Caco-2 (cell line): ENCODE measurements around the gene ITFG2. TPM values are rescaled to one million over a fixed set of nuclear protein-coding genes. Genes with fewer than 3 reads are reported as not detected.

Experiments used
- BruUV-seq: library from RNA; stranded (reverse); fragments of 400-500 nt; replicated peaks from 2 replicates; lab custom pipeline; 2021; lab: Mats Ljungman, UMichigan
- CTCF ChIA-PET: fragments of 300-600 bp; sonication (Branson Sonifier 250); formaldehyde crosslinking; loops from one replicate; lab custom pipeline; 2022; ENCODE audit warnings: antibody characterized with exemption; lab: Charles Lee
- POLR2A ChIA-PET: fragments of 300-600 bp; sonication (Branson Sonifier 250); formaldehyde crosslinking; loops from one replicate; lab custom pipeline; 2022; ENCODE audit warnings: antibody characterized with exemption; lab: Charles Lee
- DNase-seq, 2 experiments: peaks; one replicate each; pipeline versions ENCODE4 v3.0.0 to v3.0.0-alpha.2; 2020 to 2022
- H3K27me3 ChIP-seq: replicated peaks from 2 replicates; pipeline ENCODE4 v1.6.0; 2011; ENCODE audit warnings: low read length; ENCODE audit not compliant: control insufficient read depth, insufficient read depth
- H3K36me3 ChIP-seq: 2 replicates; pipeline ENCODE4 v1.5.1; 2011; ENCODE audit warnings: low read length; ENCODE audit not compliant: control insufficient read depth, insufficient read depth
- H3K4me1 ChIP-seq: fragments of 250-450 bp; sonication (Bioruptor Pico); 2 replicates; pipeline ENCODE4 v1.5.1; 2020; ENCODE audit warnings: mild to moderate bottlenecking
- H3K4me3 ChIP-seq: 2 replicates; pipeline ENCODE4 v1.5.1; 2011; ENCODE audit warnings: low read depth, mild to moderate bottlenecking, control low read depth, low read length
- H3K9me3 ChIP-seq: fragments of 250-450 bp; sonication (Bioruptor Pico); 2 replicates; pipeline ENCODE4 v1.5.1; 2020; ENCODE audit warnings: mild to moderate bottlenecking, moderate library complexity
- H3K27ac Mint-ChIP-seq: one replicate; pipeline ENCODE4 v1.8.0; 2022; ENCODE audit warnings: mixed read lengths; ENCODE audit not compliant: unreplicated experiment
- H3K27me3 Mint-ChIP-seq: one replicate; pipeline ENCODE4 v1.8.0; 2022; ENCODE audit warnings: mixed read lengths; ENCODE audit not compliant: insufficient read depth, unreplicated experiment
- H3K36me3 Mint-ChIP-seq: one replicate; pipeline ENCODE4 v1.8.0; 2022; ENCODE audit warnings: mild to moderate bottlenecking, mixed read lengths; ENCODE audit not compliant: insufficient read depth, unreplicated experiment
- H3K4me1 Mint-ChIP-seq: one replicate; pipeline ENCODE4 v1.8.0; 2022; ENCODE audit warnings: low read depth, mixed read lengths; ENCODE audit not compliant: unreplicated experiment
- H3K4me3 Mint-ChIP-seq: one replicate; pipeline ENCODE4 v1.8.0; 2022; ENCODE audit warnings: mild to moderate bottlenecking, moderate library complexity, mixed read lengths; ENCODE audit not compliant: unreplicated experiment
- H3K9me3 Mint-ChIP-seq: one replicate; pipeline ENCODE4 v1.8.0; 2022; ENCODE audit warnings: mixed read lengths; ENCODE audit not compliant: unreplicated experiment
- intact Hi-C: fragments of 100-400 bp; cut with micrococcal nuclease; formaldehyde crosslinking; loops from one replicate; pipeline ENCODE4 v1.10.0; 2022; ENCODE audit not compliant: unreplicated experiment
- total RNA-seq: library from RNA; stranded (reverse); gene quantifications from 2 replicates; pipeline ENCODE4 v1.2.3, GENCODE V29; 2022
- TF ChIP-seq, protein P1 (sequence below), 2 experiments: fragments of 200-600 bp in 1 of 2; IDR thresholded peaks; 1 replicate in 1 of 2; 2 replicates in 1 of 2; pipeline versions ENCODE4 v1.5.1 to v1.8.0; 2011 to 2022; ENCODE audit warnings: antibody characterized with exemption in 1 of 2, control low read depth in 1 of 2, inconsistent platforms in 1 of 2, low read depth in 1 of 2, low read length in 1 of 2, mild to moderate bottlenecking in 1 of 2, moderate library complexity in 1 of 2; ENCODE audit not compliant: insufficient read depth in 1 of 2, severe bottlenecking in 1 of 2, unreplicated experiment in 1 of 2

The ITFG2 gene
- total RNA-seq, 1 experiment from 2014 or later, result 52.6 TPM

GRCh38 chr12:2804393-2805142, 7.9 kb upstream of the ITFG2 start:
- no peaks in the 10 kb centered on the region for H3K9me3 Mint-ChIP-seq
- peaks cover 79% of the 10 kb centered on the region for H3K36me3 Mint-ChIP-seq
- no peak overlapping the region for H3K4me3 Mint-ChIP-seq
- TF ChIP-seq, protein P1, sequence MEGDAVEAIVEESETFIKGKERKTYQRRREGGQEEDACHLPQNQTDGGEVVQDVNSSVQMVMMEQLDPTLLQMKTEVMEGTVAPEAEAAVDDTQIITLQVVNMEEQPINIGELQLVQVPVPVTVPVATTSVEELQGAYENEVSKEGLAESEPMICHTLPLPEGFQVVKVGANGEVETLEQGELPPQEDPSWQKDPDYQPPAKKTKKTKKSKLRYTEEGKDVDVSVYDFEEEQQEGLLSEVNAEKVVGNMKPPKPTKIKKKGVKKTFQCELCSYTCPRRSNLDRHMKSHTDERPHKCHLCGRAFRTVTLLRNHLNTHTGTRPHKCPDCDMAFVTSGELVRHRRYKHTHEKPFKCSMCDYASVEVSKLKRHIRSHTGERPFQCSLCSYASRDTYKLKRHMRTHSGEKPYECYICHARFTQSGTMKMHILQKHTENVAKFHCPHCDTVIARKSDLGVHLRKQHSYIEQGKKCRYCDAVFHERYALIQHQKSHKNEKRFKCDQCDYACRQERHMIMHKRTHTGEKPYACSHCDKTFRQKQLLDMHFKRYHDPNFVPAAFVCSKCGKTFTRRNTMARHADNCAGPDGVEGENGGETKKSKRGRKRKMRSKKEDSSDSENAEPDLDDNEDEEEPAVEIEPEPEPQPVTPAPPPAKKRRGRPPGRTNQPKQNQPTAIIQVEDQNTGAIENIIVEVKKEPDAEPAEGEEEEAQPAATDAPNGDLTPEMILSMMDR (IDR thresholded peaks at IDR 0.05; ENCODE audit: insufficient read depth in 1 of 2, low read depth in 1 of 2, low read length in 1 of 2, severe bottlenecking in 1 of 2, unreplicated experiment in 1 of 2), result no peak
- H3K27ac Mint-ChIP-seq, result no peak overlapping the region
- Histone ChIP-seq H3K27me3 (no peaks in the 10 kb centered on the region), H3K36me3 (0 out of 2 replicates have a peak, but pooled peaks cover 1% of the 10 kb centered on the region), H3K4me1 (no peaks in the 10 kb centered on the region), H3K4me3 (no peak overlapping the region), H3K9me3 (no peaks in the 10 kb centered on the region)
- no peaks in the 10 kb centered on the region for H3K4me1 Mint-ChIP-seq
- intact Hi-C loops, result loop anchor here (5.0 kb wide), 1 partner anchor 1967 kb away; no protein-coding TSS in a partner anchor
- no peaks in the 10 kb centered on the region for H3K27me3 Mint-ChIP-seq
- no peak for DNase-seq
- POLR2A ChIA-PET, result no interaction called here
- CTCF ChIA-PET, result no interaction called here
- no TSS peak for BruUV-seq

GRCh38 chr12:2805143-2805520, 7.3 kb upstream of the ITFG2 start:
- H3K4me3 ChIP-seq, result no peak overlapping the region
- CTCF ChIA-PET, result no interaction called here
- intact Hi-C loops, result no loop called here
- H3K4me1 Mint-ChIP-seq, result no peaks in the 10 kb centered on the region
- no peak overlapping the region for H3K4me3 Mint-ChIP-seq
- H3K9me3 ChIP-seq, result no peaks in the 10 kb centered on the region
- BruUV-seq, result no TSS peak
- POLR2A ChIA-PET, result no interaction called here
- H3K9me3 Mint-ChIP-seq, result no peaks in the 10 kb centered on the region
- H3K36me3 Mint-ChIP-seq, result peaks cover 73% of the 10 kb centered on the region
- no peaks in the 10 kb centered on the region for H3K27me3 Mint-ChIP-seq
- H3K4me1 ChIP-seq, result no peaks in the 10 kb centered on the region
- H3K27ac Mint-ChIP-seq, result no peak overlapping the region
- TF ChIP-seq, protein P1 (IDR thresholded peaks at IDR 0.05; ENCODE audit: insufficient read depth in 1 of 2, low read depth in 1 of 2, low read length in 1 of 2, severe bottlenecking in 1 of 2, unreplicated experiment in 1 of 2), result no peak
- 0 out of 2 replicates have a peak, but pooled peaks cover 1% of the 10 kb centered on the region for H3K36me3 ChIP-seq
- no peak for DNase-seq
- no peaks in the 10 kb centered on the region for H3K27me3 ChIP-seq

- ChIA-PET POLR2A (no interaction called here), CTCF (no interaction called here)
- Histone ChIP-seq H3K4me3 (no peak overlapping the region), H3K36me3 (no peaks in the 10 kb centered on the region), H3K4me1 (peaks cover 2% of the 10 kb centered on the region; the same call in 1 of the 2 replicates), H3K9me3 (no peaks in the 10 kb centered on the region), H3K27me3 (no peaks in the 10 kb centered on the region)
- Mint-ChIP-seq H3K9me3 (no peaks in the 10 kb centered on the region), H3K27ac (no peak overlapping the region), H3K27me3 (no peaks in the 10 kb centered on the region), H3K4me1 (peaks cover 4% of the 10 kb centered on the region), H3K4me3 (no peak overlapping the region), H3K36me3 (peaks cover 59% of the 10 kb centered on the region)
- no peak for DNase-seq
- TF ChIP-seq, protein P1 (IDR thresholded peaks at IDR 0.05; ENCODE audit: insufficient read depth in 1 of 2, low read depth in 1 of 2, low read length in 1 of 2, severe bottlenecking in 1 of 2, unreplicated experiment in 1 of 2), result no peak
- BruUV-seq, result no TSS peak
- intact Hi-C loops, result no loop called here
Measured at GRCh38 chr12:2806700-2807099, 5.8 kb upstream of the ITFG2 start.
